PFSK-1 (cell line): ENCODE measurements around the gene TRPM3.

Source experiments
- POLR2AphosphoS5 ChIP-seq: IDR thresholded peaks from 2 replicates; pipeline ENCODE4 v1.6.1; 2012; ENCODE audit warnings: low read depth, mild to moderate bottlenecking, control low read depth, low read length, moderate library complexity
- TAF1 ChIP-seq: IDR thresholded peaks from 2 replicates; pipeline ENCODE4 v1.6.1; 2012; ENCODE audit warnings: low read length, control low read depth, borderline replicate concordance; ENCODE audit not compliant: insufficient read depth

DNA sequence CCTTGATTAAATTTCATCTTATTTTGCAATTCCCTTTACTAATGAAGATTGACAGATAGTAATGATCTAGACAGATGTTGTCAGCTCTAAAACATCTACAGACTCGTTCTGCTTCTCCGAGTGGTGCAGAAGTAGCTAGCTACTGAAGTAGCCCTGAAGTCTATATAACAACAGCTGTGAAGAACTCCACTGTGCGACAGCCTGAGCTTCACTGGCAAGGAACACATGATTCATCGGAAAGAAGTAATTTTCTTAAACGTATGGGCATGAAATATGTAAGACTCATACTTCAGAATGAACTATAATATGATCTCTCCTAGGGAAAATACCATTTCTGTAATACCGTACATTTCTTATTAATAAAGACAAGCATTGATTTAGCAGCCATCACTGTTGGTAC lies 96.2 kb downstream of the TRPM3 start:
- no peak for TF ChIP-seq POLR2AphosphoS5
- no peak for TF ChIP-seq TAF1
